ENCODE measurements around the gene APEX2. TPM values are rescaled to one million over a fixed set of nuclear protein-coding genes. Genes with fewer than 3 reads are reported as not detected.

APEX2 gene, protein sequence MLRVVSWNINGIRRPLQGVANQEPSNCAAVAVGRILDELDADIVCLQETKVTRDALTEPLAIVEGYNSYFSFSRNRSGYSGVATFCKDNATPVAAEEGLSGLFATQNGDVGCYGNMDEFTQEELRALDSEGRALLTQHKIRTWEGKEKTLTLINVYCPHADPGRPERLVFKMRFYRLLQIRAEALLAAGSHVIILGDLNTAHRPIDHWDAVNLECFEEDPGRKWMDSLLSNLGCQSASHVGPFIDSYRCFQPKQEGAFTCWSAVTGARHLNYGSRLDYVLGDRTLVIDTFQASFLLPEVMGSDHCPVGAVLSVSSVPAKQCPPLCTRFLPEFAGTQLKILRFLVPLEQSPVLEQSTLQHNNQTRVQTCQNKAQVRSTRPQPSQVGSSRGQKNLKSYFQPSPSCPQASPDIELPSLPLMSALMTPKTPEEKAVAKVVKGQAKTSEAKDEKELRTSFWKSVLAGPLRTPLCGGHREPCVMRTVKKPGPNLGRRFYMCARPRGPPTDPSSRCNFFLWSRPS
- 14.3 and 18.3 TPM in 2 replicates for total RNA-seq

DNA sequence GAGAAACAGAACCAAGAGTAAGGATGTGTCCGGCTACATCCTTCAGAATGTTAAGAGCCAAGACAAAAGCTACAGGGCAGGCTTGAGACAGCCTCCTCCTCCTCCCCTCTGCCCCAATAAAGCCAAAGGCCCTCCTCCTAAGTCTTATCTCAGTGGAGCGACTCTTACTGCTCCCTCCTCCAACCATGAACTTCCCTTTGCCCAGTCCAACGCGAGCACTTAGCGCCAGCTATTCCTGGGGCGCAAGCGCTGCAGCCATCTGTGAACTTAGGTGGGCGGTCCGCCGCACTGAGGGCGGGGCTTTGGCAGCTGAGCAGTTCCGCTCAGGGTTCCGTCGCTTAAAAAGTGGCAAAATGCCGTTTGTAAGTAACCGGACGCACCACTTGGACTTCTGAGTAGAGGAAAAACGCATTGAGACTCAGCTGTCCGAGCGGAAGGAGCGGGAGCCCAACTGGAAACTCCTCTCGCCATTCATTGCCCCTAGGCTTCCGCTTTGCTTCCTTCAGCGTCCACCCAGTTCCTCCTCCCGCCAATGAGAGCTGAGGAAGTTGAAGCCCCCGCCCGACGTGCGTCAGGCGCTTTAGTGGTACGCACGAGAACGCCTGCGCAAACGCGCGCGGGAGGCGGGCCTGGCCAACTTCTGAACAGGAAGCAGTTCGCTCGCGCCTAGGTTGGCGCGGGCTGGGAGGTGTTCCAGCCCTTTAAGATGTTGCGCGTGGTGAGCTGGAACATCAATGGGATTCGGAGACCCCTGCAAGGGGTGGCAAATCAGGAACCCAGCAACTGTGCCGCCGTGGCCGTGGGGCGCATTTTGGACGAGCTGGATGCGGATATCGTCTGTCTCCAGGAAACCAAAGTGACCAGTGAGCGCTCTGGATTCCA, at the start of gene APEX2:
TSS of gene APEX2 (plus strand) at position 647 of the 882 bp plus-strand sequence. CDS start at position 707, 60 bp downstream.

DNA sequence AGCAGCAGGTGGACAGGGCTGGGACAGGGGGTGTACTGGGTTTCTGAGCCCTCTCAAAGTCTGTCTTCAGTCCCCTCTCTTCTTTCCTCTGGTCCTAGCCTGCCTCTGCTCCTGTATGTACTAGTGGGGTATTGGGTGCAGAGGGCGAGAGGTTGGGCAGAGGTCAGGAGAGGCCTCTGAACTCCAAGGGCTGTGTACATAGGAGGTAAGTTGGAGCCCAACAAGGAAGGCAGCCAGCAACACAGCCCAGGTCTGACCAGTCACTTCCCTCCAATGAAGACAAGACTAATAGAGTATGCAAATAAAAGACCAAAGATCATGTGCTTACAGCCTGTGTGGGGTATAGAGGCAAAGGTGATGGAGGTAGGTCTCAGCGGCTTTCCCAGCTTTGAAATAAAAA, 6.1 kb upstream of the APEX2 start, which contains the start of gene PFKFB1:
TSS of gene PFKFB1 (minus strand) at position 90 of the 400 bp plus-strand sequence. CDS start 181 bp downstream, outside the sequence.

DNA sequence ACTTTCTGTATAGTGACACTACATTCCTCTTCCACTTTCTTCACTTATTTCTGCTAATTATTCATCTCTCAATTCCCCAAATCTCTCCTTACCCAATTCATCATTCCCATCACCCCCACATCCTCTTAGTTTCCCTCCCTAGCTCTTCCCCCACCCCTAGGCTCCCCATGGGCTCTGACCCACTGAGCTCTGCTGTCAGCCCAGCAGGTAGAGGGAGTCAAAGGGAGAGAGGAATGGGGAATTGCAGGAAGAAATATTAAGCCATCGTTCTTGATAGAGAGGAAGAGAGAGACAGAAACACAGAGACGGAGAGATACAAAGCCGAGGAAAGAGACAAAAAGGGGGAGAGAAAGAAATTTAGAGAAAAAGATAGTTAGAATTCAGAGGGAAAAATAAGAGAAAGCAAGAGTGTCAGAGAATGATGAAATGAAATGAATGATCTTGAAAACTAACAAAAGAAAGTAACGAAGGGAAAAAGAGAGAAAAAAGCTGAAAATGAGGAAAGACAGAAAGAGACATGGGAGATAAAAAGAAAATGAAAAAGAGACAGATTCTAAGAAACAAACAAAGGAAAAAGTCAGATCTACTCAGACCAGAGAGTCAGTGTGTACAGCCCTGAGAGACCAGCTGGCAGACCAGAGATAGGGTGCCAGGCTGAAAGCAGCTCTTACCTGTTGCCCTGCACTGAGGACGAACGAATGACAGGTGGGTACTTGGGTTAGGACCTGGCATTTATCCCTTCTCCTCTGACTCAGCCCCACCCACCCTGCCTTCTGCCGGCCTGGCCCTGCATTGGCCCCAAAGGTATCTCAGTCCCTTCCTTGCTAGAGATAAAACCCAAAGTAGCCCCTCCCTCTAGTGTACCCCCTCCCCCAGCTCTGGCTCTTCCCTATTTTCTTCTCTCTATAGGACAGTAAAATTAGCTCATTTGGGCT, 30.4 kb downstream of the APEX2 start, which contains the start of gene ALAS2:
TSS of gene ALAS2 (minus strand) at position 707 of the 935 bp plus-strand sequence. CDS start 4,977 bp downstream, outside the sequence.

Other genes starting within 250 kb of the APEX2 start
- not detected in 2 replicates for gene ITIH6, start 202.1 kb upstream of the APEX2 start, total RNA-seq
- 289 and 365 TPM in 2 replicates for gene MAGED2, start 192.6 kb upstream of the APEX2 start, total RNA-seq
- 2.9 and 4.5 TPM in 2 replicates for gene TRO, start 79.5 kb upstream of the APEX2 start, total RNA-seq
- under 0.01 and 0.10 TPM in 2 replicates for gene PFKFB1, start 6.2 kb upstream of the APEX2 start, total RNA-seq
- gene ALAS2, start 30.6 kb downstream of the APEX2 start, total RNA-seq: not detected in 2 replicates
- gene PAGE2B, start 74.7 kb downstream of the APEX2 start, total RNA-seq: not detected in 2 replicates
- not detected in 2 replicates for gene PAGE2, start 88.7 kb downstream of the APEX2 start, total RNA-seq
- not detected in 2 replicates for gene PAGE5, start 220.0 kb downstream of the APEX2 start, total RNA-seq